GM21367 (cell line): ENCODE measurements around the gene CSN2.

ENCODE experiments used
- ATAC-seq: cut with Tn5 transposase; IDR thresholded peaks from one replicate; pipeline ENCODE4 v1.9.1; 2021; ENCODE audit not compliant: unreplicated experiment

CSN2 gene

DNA sequence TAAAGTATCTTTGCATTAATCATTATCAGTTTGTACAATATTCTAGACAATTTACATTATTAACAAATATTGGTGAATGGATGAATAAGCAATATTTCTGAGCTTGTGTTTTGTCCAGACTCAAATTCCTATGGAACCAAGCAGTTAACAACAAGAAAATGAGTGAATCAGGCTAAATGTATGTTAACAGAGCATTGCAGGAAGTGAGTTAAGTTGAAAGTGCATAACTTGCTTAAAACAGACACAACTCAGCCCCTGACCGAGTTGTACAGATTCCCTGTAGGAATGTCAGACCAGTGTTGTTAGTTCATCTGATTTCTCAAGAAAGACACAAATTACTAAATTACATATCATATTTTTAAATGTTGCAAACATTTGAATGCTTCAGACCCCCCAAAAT lies 58.4 kb downstream of the CSN2 start:
- no peak for ATAC-seq
